Activated T-cell treated with anti-CD3 and anti-CD28 coated beads for 48 hours (primary cell): ENCODE measurements around the gene ASTE1.
"Not testable (repeated sequence)": the region's sequence is repeated elsewhere in the genome, so short reads cannot be mapped to it uniquely, and the experiment has no call there.

Experiments
- DNase-seq: peaks from one replicate; pipeline ENCODE4 v3.0.0-alpha.2; 2020; ENCODE audit warnings: low read depth

The ASTE1 gene

GRCh38 chr3:131009698-131010097 lies 16.9 kb downstream of the ASTE1 start:
- no peak for DNase-seq

DNA sequence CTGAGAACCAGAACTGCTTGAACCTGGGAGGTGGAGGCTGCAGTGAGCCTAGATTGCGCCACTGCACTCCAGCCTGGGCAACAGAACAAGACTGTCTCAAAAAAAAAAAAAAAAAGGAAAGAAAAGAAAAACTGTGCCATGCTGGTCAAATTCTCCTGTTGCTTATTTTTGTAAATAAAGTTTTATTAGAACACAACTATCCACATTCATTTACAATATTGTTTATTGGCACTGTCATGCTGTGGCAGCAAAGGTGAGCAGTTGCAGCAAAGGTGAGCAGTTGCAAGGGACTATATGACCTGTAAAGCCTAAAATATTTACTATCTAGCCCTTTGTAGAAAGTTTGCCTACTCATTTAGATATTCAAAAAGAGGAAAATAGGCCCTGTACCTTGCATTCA lies 18.3 kb downstream of the ASTE1 start:
- no peak for DNase-seq

- DNase-seq = no peak
Measured at GRCh38 chr3:131007782-131008181, 18.8 kb downstream of the ASTE1 start.

DNA sequence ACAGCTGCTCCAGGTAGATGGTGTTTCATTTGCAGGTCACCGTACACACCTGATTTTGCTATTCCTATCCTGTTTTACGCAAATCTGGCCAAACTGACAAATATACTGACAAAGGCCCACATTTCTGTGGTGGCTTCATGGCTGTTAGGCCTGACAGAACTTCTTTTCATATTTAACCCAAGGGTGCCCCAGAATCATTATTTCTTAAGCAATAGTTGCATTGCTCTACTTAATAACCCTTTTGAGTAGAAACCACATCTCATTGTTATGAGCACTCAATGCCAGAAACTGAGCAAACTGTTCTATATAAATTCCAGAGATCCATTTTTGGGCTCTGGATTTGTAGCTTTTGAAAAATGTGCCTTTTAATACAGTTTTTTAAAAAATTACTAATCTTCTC lies 19.4 kb downstream of the ASTE1 start:
- DNase-seq = no peak

DNA sequence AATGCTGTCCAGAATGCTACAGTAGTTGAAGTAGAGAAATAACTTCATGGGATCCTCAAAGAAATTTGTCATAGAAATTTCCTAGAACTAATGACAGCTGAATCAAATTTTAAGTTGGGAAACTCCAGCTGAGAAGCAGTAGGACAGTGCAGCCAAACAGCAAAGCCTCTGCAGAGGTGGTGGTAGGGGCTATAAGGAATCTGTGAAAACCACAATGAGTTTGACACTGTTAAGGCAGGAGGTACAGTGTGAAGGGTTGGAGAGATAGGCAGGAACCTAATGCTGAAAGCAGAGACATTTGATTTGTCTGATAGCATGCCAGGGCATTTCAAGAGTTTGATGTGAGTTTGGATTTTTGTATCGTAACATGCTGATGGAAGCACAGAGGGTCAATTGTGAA lies 22.0 kb downstream of the ASTE1 start:
- no peak for DNase-seq

GRCh38 chr3:131001071-131001470 lies 25.6 kb downstream of the ASTE1 start:
- DNase-seq = no peak

DNA sequence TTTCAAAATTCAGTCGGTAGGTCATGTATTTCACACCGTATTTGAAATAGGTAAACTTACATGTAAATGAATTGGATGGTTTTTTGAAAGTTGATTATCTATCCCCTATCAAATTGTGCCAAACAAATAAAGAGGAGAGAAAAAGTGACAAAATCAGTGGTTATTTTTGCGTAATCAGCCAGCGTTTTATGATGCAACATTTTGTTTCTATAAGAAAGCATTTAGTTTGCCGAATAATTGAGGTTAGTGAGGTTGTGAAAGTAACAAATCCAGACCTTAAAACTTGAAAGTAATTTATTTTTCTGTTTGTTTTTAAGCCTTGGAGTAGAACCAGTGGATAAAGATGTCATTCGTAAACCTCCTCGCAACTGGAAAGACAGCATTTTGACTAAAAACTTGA lies 29.3 kb downstream of the ASTE1 start:
- DNase-seq = no peak

- DNase-seq = no peak
Measured at GRCh38 chr3:130992344-130992743, 34.3 kb downstream of the ASTE1 start.

- no peak for DNase-seq
Measured at GRCh38 chr3:130991126-130991525, 35.5 kb downstream of the ASTE1 start.

DNA sequence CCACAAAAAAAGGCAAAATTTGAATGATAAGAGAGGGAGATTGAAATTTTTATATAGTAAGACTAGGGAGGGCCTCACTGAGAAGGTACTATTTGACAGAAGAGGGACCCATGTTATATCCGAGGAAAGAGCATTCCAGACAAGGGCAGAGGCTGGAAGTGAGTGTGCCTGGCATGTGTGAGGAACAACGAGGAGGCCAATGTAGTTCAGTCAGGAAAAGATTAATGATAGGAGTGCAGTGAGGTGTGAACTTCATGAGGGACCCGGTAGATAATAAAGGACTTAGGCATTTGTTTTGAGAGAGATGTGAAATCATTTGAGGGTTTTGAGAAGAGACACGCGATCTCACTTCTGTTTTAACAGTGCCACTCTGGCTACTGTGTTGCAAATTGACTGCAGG lies 36.3 kb downstream of the ASTE1 start:
- no peak for DNase-seq

- no peak for DNase-seq
Measured at GRCh38 chr3:130981469-130981868, 45.2 kb downstream of the ASTE1 start.

DNA sequence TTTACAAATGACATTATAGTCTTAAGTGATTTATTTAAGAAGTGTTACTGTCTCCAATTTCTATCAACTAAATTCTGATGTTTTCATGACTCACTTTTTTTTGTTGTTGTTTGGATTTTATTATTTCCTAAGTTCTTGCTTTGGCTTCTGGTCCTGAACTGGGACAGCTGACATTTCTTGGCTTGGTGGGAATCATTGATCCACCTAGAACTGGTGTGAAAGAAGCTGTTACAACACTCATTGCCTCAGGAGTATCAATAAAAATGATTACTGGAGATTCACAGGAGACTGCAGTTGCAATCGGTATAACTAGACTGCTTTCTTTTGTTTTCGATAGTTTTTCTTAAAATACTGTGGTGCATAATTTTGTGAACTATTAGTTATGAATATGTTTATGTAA lies 47.5 kb downstream of the ASTE1 start:
- no peak for DNase-seq

GRCh38 chr3:130976706-130977105 lies 49.9 kb downstream of the ASTE1 start:
- no peak for DNase-seq

GRCh38 chr3:130975251-130975650 lies 51.4 kb downstream of the ASTE1 start:
- DNase-seq = no peak

DNA sequence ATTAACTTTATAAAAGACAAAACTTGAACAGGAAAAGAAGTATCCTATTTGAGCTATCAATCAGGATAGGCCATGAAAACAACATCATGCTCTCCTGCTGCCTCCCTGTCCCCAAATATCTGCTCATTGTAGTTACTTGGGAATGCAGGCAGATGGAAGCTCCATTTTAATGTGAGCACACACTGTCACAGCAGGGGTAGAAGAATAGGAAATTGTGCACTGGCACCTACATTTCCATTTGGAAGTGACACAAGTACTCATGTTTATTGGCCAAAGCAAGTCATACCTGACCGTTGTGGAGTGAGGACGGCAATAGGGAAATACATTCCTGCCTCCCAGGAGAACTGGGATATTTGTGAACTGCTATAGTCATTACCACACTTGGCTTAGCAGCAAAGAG lies 52.4 kb downstream of the ASTE1 start:
- DNase-seq = no peak

- no peak for DNase-seq
Measured at GRCh38 chr3:130973406-130973805, 53.2 kb downstream of the ASTE1 start.

GRCh38 chr3:130972592-130972991 lies 54.0 kb downstream of the ASTE1 start:
- DNase-seq = not testable (repeated sequence)

GRCh38 chr3:130971208-130971607 lies 55.4 kb downstream of the ASTE1 start:
- no peak for DNase-seq

DNA sequence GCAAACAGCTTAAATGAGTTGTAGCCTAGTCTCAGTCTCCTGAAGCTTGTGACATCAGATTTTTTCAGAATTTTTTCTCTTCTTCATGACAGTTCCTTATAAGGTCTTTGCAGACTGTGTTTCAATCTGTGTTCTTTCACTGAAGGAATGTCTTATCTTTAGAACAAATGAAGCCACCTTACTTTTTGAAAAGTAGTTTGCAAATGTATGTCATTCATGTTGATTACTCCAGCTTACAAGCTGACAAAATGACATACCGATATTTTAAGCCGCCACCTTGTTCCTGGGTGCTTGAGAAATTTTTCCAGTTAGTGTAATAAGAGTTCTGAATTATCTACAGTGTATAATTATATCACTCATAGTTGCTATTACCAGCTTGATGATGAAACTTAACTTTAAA lies 57.0 kb downstream of the ASTE1 start:
- no peak for DNase-seq

DNA sequence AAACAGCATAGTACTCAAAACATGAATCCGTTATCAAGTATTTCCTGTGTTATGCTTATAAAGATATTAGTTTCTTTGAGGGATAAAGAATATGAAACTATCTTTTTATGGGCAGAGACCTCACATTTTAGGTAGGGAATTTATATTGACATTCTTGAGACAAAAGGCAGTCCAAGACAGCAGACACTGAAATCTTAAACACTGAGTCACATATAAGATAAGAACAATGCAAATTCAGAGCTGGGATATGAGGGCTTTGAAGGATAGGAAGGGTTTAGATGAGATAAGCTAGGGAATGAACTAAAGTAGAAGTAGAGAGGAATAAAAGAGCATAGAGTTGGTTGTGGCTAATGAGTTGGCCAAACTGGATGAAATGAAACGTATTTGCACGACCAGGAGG lies 58.4 kb downstream of the ASTE1 start:
- DNase-seq = no peak

DNA sequence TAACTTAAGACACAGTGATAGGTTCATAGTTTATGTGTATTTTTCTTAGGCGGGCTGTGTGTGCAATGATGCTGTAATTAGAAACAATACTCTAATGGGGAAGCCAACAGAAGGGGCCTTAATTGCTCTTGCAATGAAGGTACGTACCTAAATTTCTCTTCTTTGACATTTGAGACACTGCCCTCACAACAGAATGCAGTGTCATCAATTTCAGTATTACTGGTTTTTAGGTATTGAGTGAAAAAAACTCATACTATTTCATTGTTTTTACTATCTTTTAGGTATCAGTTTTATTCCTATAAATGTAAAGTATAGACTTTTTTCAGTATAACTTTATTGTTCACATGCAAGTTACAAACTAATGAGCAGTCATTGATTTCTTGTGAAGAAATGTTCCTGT lies 59.3 kb downstream of the ASTE1 start:
- DNase-seq = no peak

DNA sequence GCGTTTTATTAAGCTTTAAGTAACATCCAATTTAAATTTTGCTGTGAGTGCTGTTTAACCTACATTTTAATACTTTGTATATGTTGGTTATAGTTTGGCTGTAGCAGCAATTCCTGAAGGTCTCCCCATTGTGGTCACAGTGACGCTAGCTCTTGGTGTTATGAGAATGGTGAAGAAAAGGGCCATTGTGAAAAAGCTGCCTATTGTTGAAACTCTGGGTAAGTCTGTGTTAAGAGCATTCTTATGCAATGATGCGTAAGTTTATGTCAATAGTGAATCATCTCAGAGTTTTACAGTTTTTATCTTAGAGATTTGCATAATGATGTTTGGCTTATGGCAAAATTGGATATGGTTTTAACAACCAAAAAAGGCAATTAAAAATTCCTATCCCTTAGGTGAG lies 62.7 kb downstream of the ASTE1 start:
- DNase-seq = no peak
